Epithelial cell of esophagus (primary cell): ENCODE measurements around the gene GRIK5.

Experiments used
- DNase-seq: peaks from one replicate; pipeline ENCODE4 v3.0.0; 2010; ENCODE audit warnings: low read depth
- H3K4me3 ChIP-seq: 2 replicates; pipeline ENCODE4 v1.5.1; 2011; ENCODE audit warnings: mild to moderate bottlenecking, low read length, control low read depth
- CTCF ChIP-seq: IDR thresholded peaks from 2 replicates; pipeline ENCODE4 v1.5.1; 2011; ENCODE audit warnings: low read depth, mild to moderate bottlenecking, low read length, control low read depth, inconsistent platforms; ENCODE audit not compliant: insufficient read depth; ENCODE audit errors: missing control alignments

Gene GRIK5

GRCh38 chr19:42024622-42025111 lies 45.3 kb downstream of the GRIK5 start:
- H3K4me3 ChIP-seq: no peak overlapping the region
- DNase-seq: no peak
- no peak for TF ChIP-seq CTCF

- no peak overlapping the region for H3K4me3 ChIP-seq
- no peak for TF ChIP-seq CTCF
- DNase-seq: no peak
Observed at GRCh38 chr19:42023943-42024260, 46.1 kb downstream of the GRIK5 start.

GRCh38 chr19:42023121-42023942 lies 46.7 kb downstream of the GRIK5 start:
- DNase-seq: peak; percentile 26
- no peak overlapping the region for H3K4me3 ChIP-seq
- peak; percentile 44 for TF ChIP-seq CTCF

GRCh38 chr19:42022616-42023015 lies 47.4 kb downstream of the GRIK5 start:
- no peak overlapping the region for H3K4me3 ChIP-seq
- no peak for TF ChIP-seq CTCF
- DNase-seq: no peak

GRCh38 chr19:42021185-42021584 lies 48.8 kb downstream of the GRIK5 start:
- no peak overlapping the region for H3K4me3 ChIP-seq
- TF ChIP-seq CTCF: no peak

GRCh38 chr19:42018503-42019193 lies 51.4 kb downstream of the GRIK5 start:
- no peak overlapping the region for H3K4me3 ChIP-seq
- peak; percentile 21 for DNase-seq
- TF ChIP-seq CTCF: no peak

More at GRCh38 chr19:42021185-42021584, 48.8 kb downstream of the GRIK5 start:
- no peak for DNase-seq
